ENCODE results near the gene HSDL1.

DNA sequence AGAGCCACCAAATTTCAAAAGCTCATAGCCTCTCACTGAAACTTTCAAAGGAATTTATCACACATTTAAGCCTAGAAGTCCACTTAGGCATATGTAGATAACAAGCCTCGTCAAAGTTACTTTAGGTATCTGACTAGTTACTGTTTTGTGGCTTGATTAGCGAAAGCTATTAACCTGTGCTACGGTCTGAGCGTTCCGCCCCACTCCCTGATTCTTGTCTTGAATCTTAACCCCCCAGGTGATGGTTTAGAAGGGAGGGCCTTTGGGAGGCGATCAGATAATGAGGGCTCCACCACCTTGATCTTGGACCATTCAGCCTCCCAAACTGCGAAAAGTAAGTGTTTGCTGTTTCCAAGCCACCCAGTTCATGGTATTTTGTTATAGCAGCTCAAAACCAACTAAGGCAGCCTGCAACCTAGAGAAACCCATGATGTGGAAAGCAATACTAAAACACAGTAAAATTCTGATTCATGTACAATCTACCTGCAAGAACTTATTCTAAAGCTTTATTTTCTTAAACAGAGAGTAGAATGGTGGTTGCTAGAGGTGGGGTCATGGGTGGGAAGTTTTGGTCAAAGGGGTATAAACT is 7.1 kb downstream of the HSDL1 start:
- TF ChIP-seq, protein P1, sequence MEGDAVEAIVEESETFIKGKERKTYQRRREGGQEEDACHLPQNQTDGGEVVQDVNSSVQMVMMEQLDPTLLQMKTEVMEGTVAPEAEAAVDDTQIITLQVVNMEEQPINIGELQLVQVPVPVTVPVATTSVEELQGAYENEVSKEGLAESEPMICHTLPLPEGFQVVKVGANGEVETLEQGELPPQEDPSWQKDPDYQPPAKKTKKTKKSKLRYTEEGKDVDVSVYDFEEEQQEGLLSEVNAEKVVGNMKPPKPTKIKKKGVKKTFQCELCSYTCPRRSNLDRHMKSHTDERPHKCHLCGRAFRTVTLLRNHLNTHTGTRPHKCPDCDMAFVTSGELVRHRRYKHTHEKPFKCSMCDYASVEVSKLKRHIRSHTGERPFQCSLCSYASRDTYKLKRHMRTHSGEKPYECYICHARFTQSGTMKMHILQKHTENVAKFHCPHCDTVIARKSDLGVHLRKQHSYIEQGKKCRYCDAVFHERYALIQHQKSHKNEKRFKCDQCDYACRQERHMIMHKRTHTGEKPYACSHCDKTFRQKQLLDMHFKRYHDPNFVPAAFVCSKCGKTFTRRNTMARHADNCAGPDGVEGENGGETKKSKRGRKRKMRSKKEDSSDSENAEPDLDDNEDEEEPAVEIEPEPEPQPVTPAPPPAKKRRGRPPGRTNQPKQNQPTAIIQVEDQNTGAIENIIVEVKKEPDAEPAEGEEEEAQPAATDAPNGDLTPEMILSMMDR (IDR thresholded peaks at IDR 0.05): no peak
- no peak for TF ChIP-seq POLR2A (IDR thresholded peaks at IDR 0.05)

All from body of pancreas (tissue), 4 donors.